Peyer's patch (tissue), 4 donors: ENCODE results near the gene PIGR.

Source experiments
- POLR2A ChIP-seq, 2 donors: fragments of 450-650 bp; IDR thresholded peaks; one replicate each; pipeline ENCODE4 v1.5.1; 2017; ENCODE audit warnings: antibody characterized with exemption in 2 of 2, mild to moderate bottlenecking in 2 of 2, moderate library complexity in 2 of 2
- TF ChIP-seq, protein P1 (sequence below), 6 experiments: fragments of 450-650 bp in 4 of 6; fragments of 200-600 bp in 2 of 6; sonication (generic) in 1 of 6; IDR thresholded peaks; one replicate each; pipeline ENCODE4 v1.5.1; 2017 to 2019; ENCODE audit warnings: antibody characterized with exemption in 6 of 6, mild to moderate bottlenecking in 3 of 6, moderate library complexity in 1 of 6

DNA sequence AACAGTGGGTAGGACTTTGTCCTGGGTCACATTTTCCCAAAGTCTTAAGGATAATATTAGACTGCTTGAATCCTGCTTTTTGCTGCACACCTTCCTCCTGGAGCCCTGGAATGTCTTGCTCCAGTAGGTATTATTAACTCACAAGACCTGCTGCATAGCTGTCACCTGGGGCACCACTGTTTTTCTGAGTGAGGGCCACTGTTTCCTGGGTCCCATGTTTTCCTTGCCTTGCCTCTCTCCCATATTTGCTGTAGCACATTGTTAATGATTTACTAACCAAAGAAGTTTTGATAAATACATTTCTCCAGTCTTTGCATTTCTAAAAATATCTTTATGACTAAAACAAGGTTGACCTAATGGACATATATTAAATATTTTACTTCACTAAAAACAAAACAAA lies 46.5 kb upstream of the PIGR start:
- no peak for TF ChIP-seq POLR2A (IDR thresholded peaks at IDR 0.05)
- TF ChIP-seq, protein P1, sequence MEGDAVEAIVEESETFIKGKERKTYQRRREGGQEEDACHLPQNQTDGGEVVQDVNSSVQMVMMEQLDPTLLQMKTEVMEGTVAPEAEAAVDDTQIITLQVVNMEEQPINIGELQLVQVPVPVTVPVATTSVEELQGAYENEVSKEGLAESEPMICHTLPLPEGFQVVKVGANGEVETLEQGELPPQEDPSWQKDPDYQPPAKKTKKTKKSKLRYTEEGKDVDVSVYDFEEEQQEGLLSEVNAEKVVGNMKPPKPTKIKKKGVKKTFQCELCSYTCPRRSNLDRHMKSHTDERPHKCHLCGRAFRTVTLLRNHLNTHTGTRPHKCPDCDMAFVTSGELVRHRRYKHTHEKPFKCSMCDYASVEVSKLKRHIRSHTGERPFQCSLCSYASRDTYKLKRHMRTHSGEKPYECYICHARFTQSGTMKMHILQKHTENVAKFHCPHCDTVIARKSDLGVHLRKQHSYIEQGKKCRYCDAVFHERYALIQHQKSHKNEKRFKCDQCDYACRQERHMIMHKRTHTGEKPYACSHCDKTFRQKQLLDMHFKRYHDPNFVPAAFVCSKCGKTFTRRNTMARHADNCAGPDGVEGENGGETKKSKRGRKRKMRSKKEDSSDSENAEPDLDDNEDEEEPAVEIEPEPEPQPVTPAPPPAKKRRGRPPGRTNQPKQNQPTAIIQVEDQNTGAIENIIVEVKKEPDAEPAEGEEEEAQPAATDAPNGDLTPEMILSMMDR (IDR thresholded peaks at IDR 0.05), result no peak
